Measurements from ENCODE around the gene TMEM244. TPM values are rescaled to one million over a fixed set of nuclear protein-coding genes. Genes with fewer than 3 reads are reported as not detected.

The TMEM244 gene
- total RNA-seq, 1 experiment from 2014 or later = not detected

- no peak overlapping the region for H3K9ac ChIP-seq (ENCODE audit: low read length)
- no peaks in the 10 kb centered on the region for H4K20me1 ChIP-seq (ENCODE audit: insufficient read depth, low read depth, low read length)
- DNase-seq = peak; percentile 47
- H3K4me2 ChIP-seq (ENCODE audit: low read depth, low read length, poor library complexity, severe bottlenecking) = no peak overlapping the region
- no peaks in the 10 kb centered on the region for H3K27me3 ChIP-seq (ENCODE audit: low read length)
- H3K36me3 ChIP-seq (ENCODE audit: insufficient read depth, low read length) = no peaks in the 10 kb centered on the region
- no peaks in the 10 kb centered on the region for H3K4me1 ChIP-seq (ENCODE audit: low read length)
- no peak overlapping the region for H3K4me3 ChIP-seq (ENCODE audit: low read length)
- H3K9me3 ChIP-seq (ENCODE audit: low read length) = no peaks in the 10 kb centered on the region; the same call in 1 of the 2 replicates
- H3K9me2 ChIP-seq (replicated peaks; ENCODE audit: insufficient read depth, low read length) = no peaks in the 10 kb centered on the region
- no peak overlapping the region for H2AFZ ChIP-seq (ENCODE audit: low read length)
- no peaks in the 10 kb centered on the region for H3K79me2 ChIP-seq (ENCODE audit: low read length)
- H3K27ac ChIP-seq (ENCODE audit: low read length) = no peak overlapping the region
These were observed 3.9 kb upstream of the TMEM244 start for GRCh38 chr6:129865013-129865412.

- Histone ChIP-seq H3K9me3 (ENCODE audit: low read length) (no peaks in the 10 kb centered on the region; the same call in 1 of the 2 replicates), H3K36me3 (ENCODE audit: insufficient read depth, low read length) (no peaks in the 10 kb centered on the region), H3K79me2 (ENCODE audit: low read length) (no peaks in the 10 kb centered on the region), H3K9me2 (replicated peaks; ENCODE audit: insufficient read depth, low read length) (no peaks in the 10 kb centered on the region), H2AFZ (ENCODE audit: low read length) (no peak overlapping the region), H4K20me1 (ENCODE audit: insufficient read depth, low read depth, low read length) (no peaks in the 10 kb centered on the region), H3K9ac (ENCODE audit: low read length) (no peak overlapping the region), H3K4me3 (ENCODE audit: low read length) (no peak overlapping the region), H3K4me2 (ENCODE audit: low read depth, low read length, poor library complexity, severe bottlenecking) (no peak overlapping the region), H3K27me3 (ENCODE audit: low read length) (no peaks in the 10 kb centered on the region), H3K27ac (ENCODE audit: low read length) (no peak overlapping the region), H3K4me1 (ENCODE audit: low read length) (no peaks in the 10 kb centered on the region)
- no peak for DNase-seq
These were observed 2.5 kb upstream of the TMEM244 start for GRCh38 chr6:129863664-129864063.

- H3K9me3 ChIP-seq (ENCODE audit: low read length) = no peaks in the 10 kb centered on the region
- no peaks in the 10 kb centered on the region for H3K79me2 ChIP-seq (ENCODE audit: low read length)
- no peak overlapping the region for H3K27ac ChIP-seq (ENCODE audit: low read length)
- no peaks in the 10 kb centered on the region for H4K20me1 ChIP-seq (ENCODE audit: insufficient read depth, low read depth, low read length)
- H3K36me3 ChIP-seq (ENCODE audit: insufficient read depth, low read length) = no peaks in the 10 kb centered on the region
- DNase-seq = no peak
- H3K4me2 ChIP-seq (ENCODE audit: low read depth, low read length, poor library complexity, severe bottlenecking) = no peak overlapping the region
- H3K9ac ChIP-seq (ENCODE audit: low read length) = no peak overlapping the region
- H2AFZ ChIP-seq (ENCODE audit: low read length) = no peak overlapping the region
- H3K4me1 ChIP-seq (ENCODE audit: low read length) = no peaks in the 10 kb centered on the region
- no peak overlapping the region for H3K4me3 ChIP-seq (ENCODE audit: low read length)
- no peaks in the 10 kb centered on the region for H3K27me3 ChIP-seq (ENCODE audit: low read length)
- H3K9me2 ChIP-seq (replicated peaks; ENCODE audit: insufficient read depth, low read length) = no peaks in the 10 kb centered on the region
These were observed 1.6 kb downstream of the TMEM244 start for GRCh38 chr6:129859524-129859923.

GRCh38 chr6:129857838-129858237 lies 3.3 kb downstream of the TMEM244 start:
- no peaks in the 10 kb centered on the region for H3K79me2 ChIP-seq (ENCODE audit: low read length)
- no peak overlapping the region for H3K4me2 ChIP-seq (ENCODE audit: low read depth, low read length, poor library complexity, severe bottlenecking)
- no peaks in the 10 kb centered on the region for H3K27me3 ChIP-seq (ENCODE audit: low read length)
- DNase-seq = no peak
- H3K27ac ChIP-seq (ENCODE audit: low read length) = no peak overlapping the region
- no peaks in the 10 kb centered on the region for H3K9me3 ChIP-seq (ENCODE audit: low read length)
- no peak overlapping the region for H2AFZ ChIP-seq (ENCODE audit: low read length)
- no peak overlapping the region for H3K4me3 ChIP-seq (ENCODE audit: low read length)
- no peak overlapping the region for H3K9ac ChIP-seq (ENCODE audit: low read length)
- no peaks in the 10 kb centered on the region for H4K20me1 ChIP-seq (ENCODE audit: insufficient read depth, low read depth, low read length)
- no peaks in the 10 kb centered on the region for H3K36me3 ChIP-seq (ENCODE audit: insufficient read depth, low read length)
- H3K4me1 ChIP-seq (ENCODE audit: low read length) = no peaks in the 10 kb centered on the region
- no peaks in the 10 kb centered on the region for H3K9me2 ChIP-seq (replicated peaks; ENCODE audit: insufficient read depth, low read length)

GRCh38 chr6:129853996-129854711 lies 7.0 kb downstream of the TMEM244 start:
- DNase-seq = no peak
- H3K9me3 ChIP-seq (ENCODE audit: low read length) = no peaks in the 10 kb centered on the region
- no peaks in the 10 kb centered on the region for H3K9me2 ChIP-seq (replicated peaks; ENCODE audit: insufficient read depth, low read length)
- no peaks in the 10 kb centered on the region for H4K20me1 ChIP-seq (ENCODE audit: insufficient read depth, low read depth, low read length)
- no peaks in the 10 kb centered on the region for H3K79me2 ChIP-seq (ENCODE audit: low read length)
- no peaks in the 10 kb centered on the region for H3K4me1 ChIP-seq (ENCODE audit: low read length)
- no peaks in the 10 kb centered on the region for H3K36me3 ChIP-seq (ENCODE audit: insufficient read depth, low read length)
- no peak overlapping the region for H3K4me2 ChIP-seq (ENCODE audit: low read depth, low read length, poor library complexity, severe bottlenecking)
- H2AFZ ChIP-seq (ENCODE audit: low read length) = no peak overlapping the region
- H3K4me3 ChIP-seq (ENCODE audit: low read length) = no peak overlapping the region
- H3K27ac ChIP-seq (ENCODE audit: low read length) = no peak overlapping the region
- H3K27me3 ChIP-seq (ENCODE audit: low read length) = no peaks in the 10 kb centered on the region
- no peak overlapping the region for H3K9ac ChIP-seq (ENCODE audit: low read length)

- no peak for DNase-seq
- Histone ChIP-seq H3K27me3 (ENCODE audit: low read length) (no peaks in the 10 kb centered on the region), H3K79me2 (ENCODE audit: low read length) (no peaks in the 10 kb centered on the region), H4K20me1 (ENCODE audit: insufficient read depth, low read depth, low read length) (no peaks in the 10 kb centered on the region), H3K4me1 (ENCODE audit: low read length) (no peaks in the 10 kb centered on the region), H3K36me3 (ENCODE audit: insufficient read depth, low read length) (no peaks in the 10 kb centered on the region), H3K9me2 (replicated peaks; ENCODE audit: insufficient read depth, low read length) (no peaks in the 10 kb centered on the region), H3K9ac (ENCODE audit: low read length) (no peak overlapping the region), H2AFZ (ENCODE audit: low read length) (no peak overlapping the region), H3K4me3 (ENCODE audit: low read length) (no peak overlapping the region), H3K9me3 (ENCODE audit: low read length) (no peaks in the 10 kb centered on the region), H3K4me2 (ENCODE audit: low read depth, low read length, poor library complexity, severe bottlenecking) (no peak overlapping the region), H3K27ac (ENCODE audit: low read length) (no peak overlapping the region)
These were observed 8.8 kb downstream of the TMEM244 start for GRCh38 chr6:129852257-129852858.

- no peak overlapping the region for H2AFZ ChIP-seq (ENCODE audit: low read length)
- no peak for DNase-seq
- no peaks in the 10 kb centered on the region for H3K79me2 ChIP-seq (ENCODE audit: low read length)
- H3K9me2 ChIP-seq (replicated peaks; ENCODE audit: insufficient read depth, low read length) = no peaks in the 10 kb centered on the region
- H3K36me3 ChIP-seq (ENCODE audit: insufficient read depth, low read length) = no peaks in the 10 kb centered on the region
- H3K4me1 ChIP-seq (ENCODE audit: low read length) = no peaks in the 10 kb centered on the region
- H3K4me3 ChIP-seq (ENCODE audit: low read length) = no peak overlapping the region
- H3K27ac ChIP-seq (ENCODE audit: low read length) = no peak overlapping the region
- H3K27me3 ChIP-seq (ENCODE audit: low read length) = no peaks in the 10 kb centered on the region
- no peaks in the 10 kb centered on the region for H3K9me3 ChIP-seq (ENCODE audit: low read length)
- H3K9ac ChIP-seq (ENCODE audit: low read length) = no peak overlapping the region
- no peaks in the 10 kb centered on the region for H4K20me1 ChIP-seq (ENCODE audit: insufficient read depth, low read depth, low read length)
- no peak overlapping the region for H3K4me2 ChIP-seq (ENCODE audit: low read depth, low read length, poor library complexity, severe bottlenecking)
These were observed 11.7 kb downstream of the TMEM244 start for GRCh38 chr6:129849456-129849855.

- H3K9me2 ChIP-seq (replicated peaks; ENCODE audit: insufficient read depth, low read length) = no peaks in the 10 kb centered on the region
- no peaks in the 10 kb centered on the region for H3K79me2 ChIP-seq (ENCODE audit: low read length)
- H3K27ac ChIP-seq (ENCODE audit: low read length) = no peak overlapping the region
- H3K9ac ChIP-seq (ENCODE audit: low read length) = no peak overlapping the region
- H3K9me3 ChIP-seq (ENCODE audit: low read length) = no peaks in the 10 kb centered on the region
- H2AFZ ChIP-seq (ENCODE audit: low read length) = no peak overlapping the region
- H3K27me3 ChIP-seq (ENCODE audit: low read length) = no peaks in the 10 kb centered on the region
- no peaks in the 10 kb centered on the region for H3K36me3 ChIP-seq (ENCODE audit: insufficient read depth, low read length)
- H4K20me1 ChIP-seq (ENCODE audit: insufficient read depth, low read depth, low read length) = no peaks in the 10 kb centered on the region
- H3K4me3 ChIP-seq (ENCODE audit: low read length) = no peak overlapping the region
- no peak overlapping the region for H3K4me2 ChIP-seq (ENCODE audit: low read depth, low read length, poor library complexity, severe bottlenecking)
- no peaks in the 10 kb centered on the region for H3K4me1 ChIP-seq (ENCODE audit: low read length)
- DNase-seq = no peak
These were observed 14.4 kb downstream of the TMEM244 start for GRCh38 chr6:129846761-129847160.
